ENCODE results near the gene ALG13. TPM values are rescaled to one million over a fixed set of nuclear protein-coding genes. Genes with fewer than 3 reads are reported as not detected.
"Not testable (repeated sequence)": the region's sequence is repeated elsewhere in the genome, so short reads cannot be mapped to it uniquely, and the experiment has no call there.

Gene ALG13
- total RNA-seq = 15.7 and 24.2 TPM in 2 replicates
- 26.2 TPM for polyA plus RNA-seq (2012)

DNA sequence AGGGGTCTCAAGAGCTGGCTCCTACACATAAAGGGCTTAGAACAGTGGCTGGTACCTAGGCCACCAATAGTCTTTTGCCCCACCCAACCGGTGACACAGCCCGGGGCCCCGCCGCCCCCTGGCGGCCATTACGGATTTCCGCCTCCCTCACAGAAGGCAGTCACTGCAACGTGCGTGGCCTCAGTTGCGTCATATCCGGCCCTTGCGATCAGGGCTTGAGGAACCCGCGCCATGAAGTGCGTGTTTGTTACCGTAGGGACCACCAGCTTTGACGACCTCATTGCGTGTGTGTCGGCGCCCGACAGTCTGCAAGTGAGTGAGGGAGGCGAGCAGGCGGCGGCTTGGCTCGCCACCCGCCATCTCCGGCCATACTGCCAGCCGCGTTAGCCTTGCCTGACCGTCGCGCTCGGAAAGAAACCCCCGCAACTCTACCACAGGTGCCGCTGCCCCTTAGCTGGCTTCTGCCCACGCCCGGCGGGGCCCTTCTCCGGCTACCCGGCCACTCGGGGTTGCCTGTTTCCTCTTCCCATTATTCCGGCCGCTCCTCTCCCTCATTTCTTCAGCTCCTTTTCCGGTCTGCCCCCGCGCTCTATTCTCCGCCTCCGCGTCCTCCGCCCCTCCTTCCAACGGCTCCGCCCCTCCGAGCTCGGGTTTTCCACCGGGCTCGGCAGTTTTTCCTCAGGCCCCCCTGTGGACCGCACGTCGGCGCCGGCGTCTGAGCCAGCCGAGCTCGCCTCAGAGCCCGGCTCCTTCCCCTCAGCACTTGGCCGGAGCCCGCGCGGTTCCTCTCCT, at the start of gene ALG13:
Gene ALG13, plus strand, starts transcription at position 183 of the 792 bp plus-strand sequence. Its CDS starts 49 bp downstream, at position 232.
- DNase-seq (ENCODE audit: low read depth) = peak; percentile 89

DNA sequence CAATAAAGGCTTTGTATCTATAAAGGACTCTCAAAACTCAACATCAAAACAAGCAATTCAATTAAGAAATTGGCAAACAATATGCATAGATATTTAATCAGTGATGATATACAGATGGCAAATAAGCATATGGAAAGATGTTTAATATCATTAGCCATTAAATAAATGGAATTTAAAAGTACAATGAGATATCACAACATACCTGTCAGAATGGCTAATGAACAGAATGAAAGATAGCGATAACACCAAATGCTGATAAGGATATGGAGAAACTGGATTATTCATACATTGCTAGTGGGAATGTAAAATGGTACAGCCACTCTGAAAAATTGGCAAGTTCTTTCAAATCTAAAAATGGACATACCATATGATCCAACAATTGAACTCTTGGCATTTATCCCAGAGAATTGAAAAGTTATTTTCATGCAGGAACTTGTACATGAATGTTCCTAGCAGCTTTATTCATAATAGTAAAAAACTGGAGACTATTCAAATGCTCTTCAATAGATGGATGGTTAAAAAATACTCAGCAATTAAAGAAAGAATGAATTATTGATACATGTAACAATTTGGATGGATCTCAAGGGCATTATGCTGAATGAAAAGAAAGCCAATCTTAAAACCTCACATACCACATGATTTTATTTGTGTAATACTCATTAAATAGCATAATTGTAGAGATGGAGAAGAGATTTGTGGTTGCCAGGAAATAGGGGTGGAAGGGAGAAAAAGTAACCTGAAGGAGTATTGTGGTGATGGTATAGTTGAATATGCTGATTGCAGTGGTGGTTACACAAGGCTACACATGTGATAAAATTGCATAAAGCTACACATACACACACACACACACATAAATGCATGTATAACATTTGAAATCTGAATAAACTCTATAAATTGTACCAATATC, 45.9 kb upstream of the ALG13 start:
- no peak for DNase-seq (ENCODE audit: low read depth)

DNA sequence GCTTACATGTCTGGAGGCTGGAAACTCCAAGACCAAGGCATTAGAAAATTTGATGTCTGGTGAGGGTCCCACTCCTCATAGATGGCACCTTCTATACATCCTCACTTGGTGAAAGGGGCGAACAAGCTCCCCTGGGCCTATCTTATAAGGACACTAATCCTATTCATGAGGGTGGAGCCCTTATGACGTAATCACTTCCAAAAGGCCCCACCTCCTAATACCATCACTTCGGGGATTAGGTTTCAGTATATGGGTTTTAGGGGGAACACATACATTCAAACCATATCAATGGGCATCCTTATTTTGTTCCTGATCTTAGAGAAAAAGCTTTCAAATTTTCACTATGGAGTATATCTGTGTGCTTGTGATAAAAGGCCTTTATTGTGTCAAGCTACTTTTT, 39.0 kb upstream of the ALG13 start:
- DNase-seq (ENCODE audit: low read depth) = no peak

DNA sequence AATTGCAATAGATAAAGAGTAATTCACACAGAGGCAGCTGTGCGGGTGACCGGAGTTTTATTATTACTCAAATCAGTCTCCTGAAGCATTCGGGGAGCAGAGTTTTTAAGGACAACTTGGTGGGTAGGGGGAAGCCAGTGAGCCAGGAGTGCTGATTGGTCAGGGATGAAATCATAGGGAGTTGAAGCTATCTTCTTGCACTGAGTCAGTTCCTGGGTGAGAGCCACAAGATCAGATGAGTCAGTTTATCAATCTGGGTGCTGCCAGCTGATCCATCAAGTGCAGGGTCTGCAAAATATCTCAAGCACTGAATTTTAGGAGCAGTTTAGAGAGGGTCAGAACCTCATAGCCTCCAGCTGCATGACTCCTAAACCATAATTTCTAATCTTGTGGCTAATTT, 35.8 kb upstream of the ALG13 start:
- not testable (repeated sequence) for DNase-seq (ENCODE audit: low read depth)

DNA sequence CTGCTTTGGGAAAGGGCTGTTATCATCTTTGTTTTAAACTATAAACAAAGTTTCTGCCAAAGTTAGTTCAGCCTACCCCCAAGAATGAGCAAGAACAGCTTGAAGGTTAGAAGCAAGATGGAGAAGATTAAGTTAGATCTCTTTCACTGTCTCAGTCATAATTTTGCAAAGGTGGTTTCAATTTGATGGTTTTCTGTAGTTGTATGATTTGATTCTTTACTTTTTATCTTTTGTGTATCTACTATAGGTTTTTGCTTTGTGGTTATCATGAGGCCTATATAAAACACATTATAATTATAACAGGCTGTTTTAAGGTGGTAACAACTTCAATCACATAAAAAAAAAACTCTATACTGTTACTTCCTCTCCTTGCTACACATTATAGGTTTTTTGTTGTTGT, 35.4 kb upstream of the ALG13 start:
- no peak for DNase-seq (ENCODE audit: low read depth)

- no peak for DNase-seq (ENCODE audit: low read depth)
Measured at GRCh38 chrX:111646515-111646914, 34.5 kb upstream of the ALG13 start.

DNA sequence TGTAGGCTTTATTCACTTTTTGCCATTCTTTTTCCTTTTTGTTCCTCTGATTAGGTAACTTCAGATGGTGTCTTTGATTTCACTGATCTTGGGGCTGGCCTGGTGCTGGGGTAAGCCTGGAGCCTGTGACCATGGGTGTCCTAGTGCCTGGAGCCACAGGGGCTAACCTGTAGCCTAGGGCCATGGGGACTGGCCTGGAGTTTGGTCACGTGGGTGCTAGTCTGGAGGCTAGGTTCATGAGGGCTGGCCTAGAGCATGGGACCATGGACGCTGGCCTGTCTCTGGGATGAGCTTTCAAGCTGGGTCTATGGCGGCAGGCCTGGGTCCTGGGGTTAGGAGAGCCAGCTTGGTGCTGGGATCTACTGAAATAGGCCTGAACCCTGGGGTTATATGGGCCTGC, 32.2 kb upstream of the ALG13 start:
- DNase-seq (ENCODE audit: low read depth) = no peak

GRCh38 chrX:111649638-111650037, 31.3 kb upstream of the ALG13 start:
- DNase-seq (ENCODE audit: low read depth) = no peak

DNA sequence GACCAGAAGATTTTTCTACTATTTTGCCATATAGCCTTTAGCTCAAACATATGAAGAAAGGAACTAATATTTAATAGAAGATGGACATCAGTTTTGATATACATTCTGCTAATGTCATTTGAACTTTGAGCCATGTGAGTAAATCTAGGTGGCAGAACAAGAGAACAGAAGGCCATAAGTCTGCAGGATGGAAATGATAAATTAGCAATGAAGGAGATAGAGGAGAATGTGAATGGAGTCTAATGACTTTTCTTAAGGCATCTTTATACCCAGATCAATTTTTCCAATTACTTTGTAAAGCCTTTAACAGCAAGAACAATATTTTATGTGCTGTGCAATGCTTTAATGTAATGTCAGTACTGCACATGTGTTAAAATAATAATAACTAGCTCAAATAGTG, 30.1 kb upstream of the ALG13 start:
- no peak for DNase-seq (ENCODE audit: low read depth)

DNA sequence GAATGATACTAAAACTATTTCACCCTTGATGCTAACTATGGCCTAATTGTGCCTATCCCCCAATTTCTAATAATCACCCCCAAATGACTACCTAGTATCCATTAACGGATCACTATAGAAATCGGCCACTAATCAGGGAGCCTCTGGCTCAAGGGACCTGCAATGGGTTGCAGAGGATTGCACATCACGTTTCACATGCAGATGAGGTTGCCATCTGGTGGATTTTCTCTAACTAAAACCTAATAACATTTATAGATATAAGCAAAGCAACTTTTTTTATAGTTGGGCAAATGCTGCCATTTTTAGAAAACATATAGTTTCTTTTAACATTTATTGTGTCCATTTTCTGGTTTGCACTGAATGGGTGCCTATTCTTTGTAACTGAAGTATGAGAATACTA, 28.3 kb upstream of the ALG13 start:
- DNase-seq (ENCODE audit: low read depth) = peak; percentile 0

DNA sequence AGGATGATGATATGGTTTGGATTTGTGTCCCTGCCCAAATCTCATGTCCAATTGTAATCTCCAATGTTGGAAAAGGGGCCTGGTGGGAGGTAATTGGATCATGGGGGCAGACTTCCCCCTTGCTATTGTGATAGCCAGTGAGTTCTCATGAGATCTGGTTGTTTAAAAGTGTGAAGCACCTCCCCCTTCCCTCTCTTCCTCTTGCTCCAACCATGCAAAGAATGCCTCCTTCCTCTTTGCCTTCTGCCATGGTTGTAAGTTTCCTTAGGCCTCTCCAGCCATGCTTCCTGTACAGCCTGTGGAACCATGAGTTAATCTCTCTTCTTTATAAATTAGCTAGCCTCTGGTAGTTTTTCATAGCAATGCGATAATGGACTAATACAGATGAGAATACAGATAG, 19.7 kb upstream of the ALG13 start:
- DNase-seq (ENCODE audit: low read depth) = no peak

GRCh38 chrX:111662292-111662691, 18.7 kb upstream of the ALG13 start:
- DNase-seq (ENCODE audit: low read depth) = no peak

DNA sequence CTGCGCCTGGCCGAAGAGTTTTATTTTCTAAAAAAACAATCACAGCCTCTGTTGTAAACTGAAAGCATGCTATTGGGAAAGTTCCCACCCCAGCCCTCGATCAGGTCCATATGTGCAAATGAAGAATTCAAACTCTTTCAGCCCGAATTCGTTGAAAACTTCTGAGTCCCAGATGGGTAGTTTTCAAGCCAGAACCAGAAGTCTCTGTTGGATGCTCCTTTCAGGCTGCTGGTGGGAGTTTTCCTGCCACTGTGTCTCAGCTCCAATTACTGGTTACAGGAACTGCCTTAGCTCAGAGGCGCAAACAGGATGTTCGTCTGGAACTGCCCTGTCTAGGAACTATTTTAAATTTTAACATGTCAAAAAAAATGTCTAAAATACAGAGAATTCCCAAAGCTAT, 9.3 kb upstream of the ALG13 start:
- no peak for DNase-seq (ENCODE audit: low read depth)

- DNase-seq (ENCODE audit: low read depth) = no peak
Measured at GRCh38 chrX:111687305-111687704, 6.3 kb downstream of the ALG13 start.

GRCh38 chrX:111695297-111695880, 14.4 kb downstream of the ALG13 start:
- DNase-seq (ENCODE audit: low read depth) = no peak

DNA sequence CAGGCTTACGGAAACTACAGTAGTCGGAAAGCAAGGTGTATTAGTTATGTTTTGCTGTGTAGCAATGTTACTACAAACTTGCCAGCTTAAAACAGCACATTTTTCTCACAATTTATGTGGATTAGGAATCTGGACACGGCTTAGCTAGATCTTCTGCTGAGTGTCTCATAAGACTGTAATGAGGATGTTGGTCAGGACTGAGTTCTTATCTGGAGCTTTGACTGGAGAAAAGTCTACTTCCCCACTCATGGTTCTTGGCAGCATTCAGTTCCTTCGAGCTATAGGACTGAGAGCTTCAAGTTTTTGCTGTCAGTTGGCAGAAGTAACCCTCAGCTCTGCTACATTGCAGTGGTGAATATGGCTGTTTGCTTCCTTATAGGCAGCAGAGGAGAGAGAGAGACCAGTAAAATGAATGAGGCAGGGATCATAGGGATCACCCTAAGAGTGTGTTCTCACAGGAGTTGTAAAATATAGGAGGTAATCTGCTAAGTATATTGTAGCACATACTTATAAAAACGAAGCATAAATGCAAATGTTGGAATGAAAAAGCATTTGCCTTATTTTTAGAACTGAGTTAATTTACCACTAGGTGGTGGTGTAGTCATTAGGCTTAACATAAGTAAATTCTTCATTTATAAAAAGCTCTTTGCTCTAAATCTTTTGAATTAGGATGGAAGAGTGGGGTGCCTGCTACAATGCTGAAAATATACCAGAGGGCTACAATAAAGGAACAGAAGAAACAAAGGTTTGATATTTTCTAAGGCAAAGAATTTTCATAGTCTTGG, 38.6 kb downstream of the ALG13 start:
- DNase-seq (ENCODE audit: low read depth) = no peak

DNA sequence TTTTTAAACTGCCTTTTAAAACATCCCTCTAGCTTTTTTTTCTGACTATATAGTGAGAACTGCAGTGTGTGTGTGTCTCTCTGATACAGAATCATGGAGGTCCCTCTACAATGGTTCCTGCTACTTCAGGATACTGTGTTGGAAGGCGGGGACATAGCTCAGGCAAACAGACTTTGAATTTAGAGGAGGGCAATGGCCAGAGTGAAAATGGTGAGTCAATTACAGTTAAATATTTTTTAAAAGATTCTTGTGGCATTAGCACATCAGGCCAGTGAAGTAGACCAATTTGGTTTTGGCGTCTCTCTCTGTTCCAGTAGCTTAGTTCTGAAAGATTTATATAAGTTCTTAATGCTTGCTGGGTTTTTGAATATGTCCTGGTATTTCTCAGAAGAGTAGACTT, 47.1 kb downstream of the ALG13 start:
- DNase-seq (ENCODE audit: low read depth) = peak; percentile 3

GRCh38 chrX:111731351-111731750, 50.4 kb downstream of the ALG13 start:
- DNase-seq (ENCODE audit: low read depth) = no peak

DNA sequence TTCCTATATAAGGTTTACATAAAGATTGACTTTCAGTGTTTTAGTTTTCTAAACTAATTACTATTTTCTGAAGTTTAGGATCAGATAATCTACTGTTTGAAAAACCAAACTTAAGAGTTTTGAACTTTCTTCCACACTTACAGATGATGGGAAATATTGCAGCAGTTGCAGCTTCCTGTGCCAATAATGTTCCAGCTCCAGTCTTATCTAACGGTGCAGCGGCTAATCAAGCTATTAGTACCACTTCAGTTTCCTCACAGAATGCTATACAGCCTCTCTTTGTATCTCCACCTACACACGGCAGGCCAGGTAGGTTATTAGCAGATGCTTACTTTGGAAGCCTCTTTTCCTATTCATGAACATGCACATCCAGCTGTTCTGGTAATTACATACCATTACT, 55.6 kb downstream of the ALG13 start:
- DNase-seq (ENCODE audit: low read depth) = no peak

DNA sequence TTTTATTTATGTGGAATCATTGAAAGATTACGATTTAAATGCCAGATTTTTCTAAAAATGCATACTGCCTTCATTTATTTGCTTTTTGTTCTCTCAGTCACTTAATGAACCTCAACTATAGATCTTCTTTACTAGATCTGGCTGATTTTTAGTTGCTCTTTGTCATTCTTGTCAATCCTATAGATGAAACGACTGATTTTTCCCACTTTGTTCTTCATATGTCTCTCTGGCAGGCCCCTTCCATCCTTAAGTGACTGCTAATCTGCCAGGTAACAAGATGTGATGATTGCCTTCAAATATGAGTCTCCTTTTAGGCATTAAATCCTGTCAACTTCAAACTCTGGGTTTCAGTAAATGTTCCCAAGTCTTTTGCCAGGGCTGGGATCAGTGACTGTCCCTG, 61.0 kb downstream of the ALG13 start:
- no peak for DNase-seq (ENCODE audit: low read depth)

DNA sequence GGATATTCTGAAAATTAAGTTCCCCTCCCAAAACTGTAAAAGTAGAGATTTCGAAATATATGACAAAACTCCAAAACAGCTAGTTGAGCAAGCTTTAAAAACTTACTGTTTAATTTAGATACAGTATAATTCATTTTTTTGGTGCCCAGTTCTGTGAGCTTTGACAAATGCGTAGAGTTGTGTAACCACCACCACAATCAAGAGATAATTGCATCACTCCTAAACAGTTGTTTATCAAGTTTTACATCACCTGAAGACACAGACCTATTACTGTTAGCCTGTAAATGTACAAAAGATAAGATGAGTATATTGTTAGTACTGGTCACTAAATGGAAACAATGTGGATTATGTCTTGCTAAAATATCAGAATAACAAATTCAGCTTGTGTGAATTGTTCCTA, 62.3 kb downstream of the ALG13 start:
- no peak for DNase-seq (ENCODE audit: low read depth)
